ENCODE results near the gene ACAA2.
"Not testable (repeated sequence)": the region's sequence is repeated elsewhere in the genome, so short reads cannot be mapped to it uniquely, and the experiment has no call there.

Gene ACAA2

DNA sequence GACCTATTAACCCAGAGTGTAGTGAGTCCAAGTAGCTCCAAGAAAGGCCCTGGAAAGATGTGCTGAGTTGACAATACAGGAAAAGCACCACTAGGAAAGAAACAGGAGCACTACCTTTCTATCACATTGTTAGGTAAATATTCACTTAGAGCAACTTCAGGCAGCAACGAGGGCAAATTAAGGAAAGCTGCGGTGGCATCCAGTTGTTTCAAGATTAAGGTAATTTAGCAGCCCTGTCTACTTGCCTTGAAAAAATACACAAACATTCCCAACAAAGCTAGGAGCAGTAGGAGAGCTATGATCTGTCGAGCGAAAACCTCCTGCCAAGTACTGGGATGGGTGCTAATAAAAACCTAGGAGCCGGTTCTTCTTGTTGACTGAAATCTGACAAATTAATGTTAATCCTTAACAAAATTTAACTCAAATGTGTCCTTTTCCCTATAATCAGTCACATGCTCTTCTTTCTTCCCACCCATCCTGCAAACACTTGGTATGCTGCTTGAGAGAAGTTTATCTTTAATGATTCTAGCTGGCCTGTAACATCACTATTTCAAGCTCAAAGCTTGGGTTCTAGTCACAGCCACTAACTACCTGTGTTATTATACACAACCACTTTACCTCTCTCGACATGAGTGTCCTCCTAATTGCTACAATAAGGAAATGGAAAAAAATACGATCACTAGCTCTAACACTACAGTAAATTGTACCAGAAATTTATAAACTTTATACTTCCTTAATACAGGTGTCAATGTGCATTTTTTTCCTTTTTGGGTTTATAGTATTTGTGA, 2.0 kb downstream of the ACAA2 start:
- no peak for DNase-seq

DNA sequence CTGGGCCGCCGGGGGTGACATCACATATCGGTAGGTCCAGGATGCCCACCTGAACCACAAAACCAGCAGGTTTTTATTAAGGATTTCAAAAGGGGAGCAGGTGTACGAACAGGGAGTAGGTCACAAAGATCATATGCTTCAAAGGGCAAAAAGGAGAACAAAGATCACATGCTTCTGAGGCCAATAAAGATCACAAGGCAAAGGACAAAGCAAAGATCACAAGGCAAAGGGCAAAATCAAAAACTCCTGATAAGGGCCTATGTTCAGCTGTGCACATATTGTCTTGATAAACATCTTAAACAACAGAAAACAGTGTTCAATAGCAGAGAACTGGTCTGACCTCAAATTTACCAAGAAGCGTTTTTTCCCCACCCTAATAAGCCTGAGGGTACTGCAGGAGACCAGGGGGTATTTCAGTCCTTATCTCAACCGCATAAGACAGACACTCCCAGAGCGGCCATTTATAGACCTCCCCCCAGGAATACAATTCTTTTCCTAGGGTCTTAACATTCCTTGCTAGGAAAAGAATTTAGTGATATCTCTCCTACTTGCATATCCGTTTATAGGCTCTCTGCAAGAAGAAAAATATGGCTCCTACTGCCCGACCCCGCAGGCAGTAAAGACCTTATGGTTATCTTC, 4.7 kb downstream of the ACAA2 start:
- not testable (repeated sequence) for DNase-seq

DNA sequence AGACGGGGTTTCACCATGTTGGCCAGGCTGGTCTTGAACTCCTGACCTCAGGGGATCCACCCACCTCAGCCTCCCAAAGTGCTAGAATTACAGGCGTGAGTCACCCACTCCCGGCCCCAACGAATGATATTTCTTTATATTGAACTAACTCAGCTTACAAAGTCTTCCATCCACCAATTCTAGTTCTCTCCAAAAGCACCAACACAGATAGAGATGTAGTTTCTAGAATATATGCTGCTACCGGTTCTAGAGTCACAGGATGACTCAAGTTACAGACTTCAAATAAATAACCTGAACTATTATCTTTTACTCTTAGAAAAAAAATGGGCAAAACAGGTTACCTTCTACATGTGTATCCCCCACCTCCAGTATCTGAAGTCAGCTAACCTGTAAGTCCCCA, 9.2 kb downstream of the ACAA2 start:
- no peak for DNase-seq

DNA sequence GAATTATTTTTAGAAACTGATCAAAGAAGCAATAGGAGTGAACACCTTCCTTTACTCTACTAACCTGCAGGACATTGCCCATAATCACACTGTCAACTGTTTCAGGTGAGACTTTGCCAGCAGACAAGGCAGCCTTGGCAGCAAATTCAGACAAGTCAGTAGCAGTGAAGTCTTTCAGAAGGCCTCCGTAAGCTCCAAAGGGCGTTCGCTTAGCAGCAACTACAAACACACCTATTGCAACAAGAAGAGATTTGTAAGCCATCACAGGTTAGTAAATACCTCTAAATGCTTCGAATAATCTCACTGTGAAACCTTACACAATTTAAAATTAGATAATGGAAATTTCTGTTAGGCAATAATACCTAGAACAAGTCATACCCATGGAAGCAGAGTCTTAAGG, 10.7 kb downstream of the ACAA2 start:
- DNase-seq = no peak

DNA sequence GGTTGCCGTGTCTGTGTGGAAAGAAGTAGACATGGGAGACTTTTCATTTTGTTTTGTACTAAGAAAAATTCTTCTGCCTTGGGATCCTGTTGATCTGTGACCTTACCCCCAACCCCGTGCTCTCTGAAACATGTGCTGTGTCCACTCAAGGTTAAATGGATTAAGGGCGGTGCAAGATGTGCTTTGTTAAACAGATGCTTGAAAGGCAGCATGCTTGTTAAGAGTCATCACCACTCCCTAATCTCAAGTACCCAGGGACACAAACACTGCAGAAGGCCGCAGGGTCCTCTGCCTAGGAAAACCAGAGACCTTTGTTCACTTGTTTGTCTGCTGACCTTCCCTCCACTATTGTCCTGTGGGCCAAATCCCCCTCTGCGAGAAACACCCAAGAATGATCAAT, 12.8 kb downstream of the ACAA2 start:
- DNase-seq = not testable (repeated sequence)

DNA sequence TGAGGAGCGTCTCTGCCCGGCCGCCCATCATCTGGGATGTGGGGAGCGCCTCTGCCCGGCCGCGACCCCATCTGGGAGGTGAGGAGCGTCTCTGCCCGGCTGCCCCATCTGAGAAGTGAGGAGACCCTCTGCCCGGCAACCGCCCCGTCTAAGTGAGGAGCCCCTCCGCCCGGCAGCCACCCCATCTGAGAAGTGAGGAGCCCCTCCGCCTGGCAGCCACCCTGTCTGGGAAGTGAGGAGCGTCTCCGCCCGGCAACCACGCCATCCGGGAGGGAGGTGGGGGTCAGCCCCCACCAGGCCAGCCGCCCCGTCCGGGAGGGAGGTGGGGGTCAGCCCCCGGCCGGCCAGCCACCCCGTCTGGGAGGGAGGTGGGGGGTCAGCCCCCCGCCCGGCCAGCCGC, 13.5 kb downstream of the ACAA2 start:
- not testable (repeated sequence) for DNase-seq

DNA sequence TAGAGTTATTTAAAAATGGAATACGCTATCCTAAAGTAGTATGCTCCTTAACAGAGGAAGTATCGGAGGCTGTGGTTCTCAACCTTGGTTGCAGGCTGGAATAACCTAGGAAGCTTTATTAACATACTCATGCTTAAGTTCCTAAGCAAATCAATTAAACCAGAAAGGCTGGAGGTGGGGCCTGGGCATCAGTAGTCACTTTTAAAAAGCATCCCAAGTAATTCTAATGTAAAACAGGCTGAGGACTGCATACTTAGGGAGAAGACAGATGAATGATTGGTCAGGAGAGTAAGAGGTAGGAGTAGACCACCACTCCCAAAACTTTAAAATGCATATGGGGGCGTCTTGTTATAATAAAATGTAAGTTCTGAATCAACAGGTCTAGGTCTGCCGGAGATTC, 15.3 kb downstream of the ACAA2 start:
- no peak for DNase-seq

DNA sequence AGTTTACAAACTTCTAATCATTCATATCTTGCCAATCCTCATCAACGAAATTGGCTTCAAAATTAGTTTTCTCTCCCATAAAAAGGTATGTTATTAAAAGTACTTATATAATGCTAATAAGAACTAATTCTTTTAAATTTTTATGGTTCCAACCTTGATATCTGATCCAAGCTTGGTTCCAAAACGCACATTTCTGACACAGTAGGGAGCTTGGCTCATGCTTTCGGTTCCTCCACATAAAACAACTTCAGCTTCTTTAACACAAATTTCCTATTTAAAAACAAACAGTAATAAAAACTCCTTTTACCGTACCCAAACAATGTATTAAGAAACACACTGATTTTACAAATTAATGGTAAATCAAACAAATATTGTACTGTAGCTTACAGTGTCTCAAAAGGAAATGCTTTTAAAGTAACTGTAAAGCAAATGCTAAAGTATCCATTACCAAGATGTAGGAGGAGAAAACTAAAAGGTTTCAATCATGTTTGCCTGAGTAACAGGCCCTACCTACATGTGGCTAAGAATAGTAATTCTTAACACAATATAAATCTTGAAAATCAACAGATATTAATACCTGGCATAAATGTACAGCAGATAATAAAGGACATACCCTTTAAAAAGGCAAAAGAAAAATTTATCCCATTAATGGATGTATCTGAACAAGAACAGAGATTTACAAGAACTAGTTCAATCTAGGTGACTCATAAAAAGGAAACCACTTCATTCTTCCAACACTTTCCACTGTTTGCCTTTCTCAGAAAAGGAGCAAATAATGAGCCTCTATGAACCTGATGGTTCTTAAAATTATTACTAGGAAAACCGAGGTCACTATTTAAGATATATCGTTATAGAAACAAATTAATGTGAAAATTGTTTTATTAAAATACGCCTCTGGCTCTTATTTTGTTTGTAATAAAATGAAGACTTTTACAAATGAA, 17.5 kb downstream of the ACAA2 start:
- no peak for DNase-seq

DNA sequence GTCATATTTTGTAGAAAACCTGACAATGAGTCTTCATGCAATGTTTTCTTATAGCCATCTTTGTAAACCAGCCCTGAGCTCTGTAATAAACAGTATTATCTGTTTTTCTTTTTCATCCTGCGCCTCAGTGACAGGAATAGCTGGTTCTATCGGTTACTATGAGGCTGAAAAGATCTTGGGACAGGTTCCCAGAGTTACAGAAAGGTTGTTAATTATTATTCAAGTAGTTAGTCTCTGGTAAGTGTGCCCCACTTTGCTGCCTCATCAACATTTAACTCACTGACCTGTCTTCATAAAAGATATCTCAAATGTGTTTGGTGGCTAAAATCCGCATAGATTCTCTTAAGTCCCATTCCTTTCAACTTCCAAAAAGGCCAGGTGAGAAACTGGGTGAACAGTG, 18.6 kb downstream of the ACAA2 start:
- no peak for DNase-seq

DNA sequence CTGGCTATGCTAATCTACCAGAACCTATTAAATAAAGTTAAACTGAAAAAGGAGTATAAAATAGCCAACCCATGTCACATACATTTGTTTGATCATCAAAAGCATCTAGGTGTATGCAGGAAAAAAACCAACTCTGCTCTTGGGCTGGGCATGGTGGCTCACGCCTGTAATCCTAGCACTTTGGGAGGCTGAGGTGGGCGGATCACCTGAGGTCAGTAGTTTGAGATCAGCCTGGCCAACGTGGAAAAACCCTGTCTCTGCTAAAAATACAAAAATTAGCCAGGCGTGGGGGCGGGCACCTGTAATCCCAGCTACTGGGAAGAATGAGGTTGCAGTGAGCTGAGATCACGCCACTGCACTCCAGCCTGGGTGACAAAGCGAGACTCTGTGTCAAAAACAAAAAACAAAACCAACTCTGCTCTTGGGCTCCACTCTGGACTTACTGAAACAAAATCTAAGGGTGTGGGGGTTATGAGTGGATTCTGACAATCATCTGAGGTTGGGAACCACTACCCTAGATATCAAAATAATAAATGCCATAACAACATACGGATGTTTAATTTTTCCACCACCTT, 23.7 kb downstream of the ACAA2 start:
- not testable (repeated sequence) for DNase-seq

DNA sequence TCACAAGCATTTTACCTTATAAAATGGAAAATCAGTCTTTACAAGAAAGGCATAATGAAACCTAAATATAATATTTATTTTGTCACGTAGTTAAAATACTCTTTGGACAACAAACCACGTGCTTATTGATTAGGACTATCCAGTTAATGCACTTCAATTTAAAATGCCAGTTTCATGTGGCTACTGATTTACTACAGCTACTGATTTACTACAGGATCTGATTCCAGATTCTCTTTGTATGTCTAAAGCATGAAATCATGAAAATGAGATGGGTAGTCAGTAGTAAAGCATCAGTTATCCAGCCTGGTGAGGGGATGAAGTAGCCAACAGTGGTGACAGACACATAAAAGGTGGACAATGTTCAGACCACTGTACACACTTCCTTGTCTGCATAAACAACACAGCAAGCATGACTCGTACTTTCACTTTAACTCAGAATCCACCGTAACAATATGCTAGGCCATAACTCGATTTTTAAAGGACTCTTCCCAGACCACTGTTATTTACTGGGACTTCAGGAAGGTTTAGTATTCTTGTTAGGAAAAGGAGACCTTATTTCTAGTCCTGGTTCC, 24.9 kb downstream of the ACAA2 start:
- no peak for DNase-seq

DNA sequence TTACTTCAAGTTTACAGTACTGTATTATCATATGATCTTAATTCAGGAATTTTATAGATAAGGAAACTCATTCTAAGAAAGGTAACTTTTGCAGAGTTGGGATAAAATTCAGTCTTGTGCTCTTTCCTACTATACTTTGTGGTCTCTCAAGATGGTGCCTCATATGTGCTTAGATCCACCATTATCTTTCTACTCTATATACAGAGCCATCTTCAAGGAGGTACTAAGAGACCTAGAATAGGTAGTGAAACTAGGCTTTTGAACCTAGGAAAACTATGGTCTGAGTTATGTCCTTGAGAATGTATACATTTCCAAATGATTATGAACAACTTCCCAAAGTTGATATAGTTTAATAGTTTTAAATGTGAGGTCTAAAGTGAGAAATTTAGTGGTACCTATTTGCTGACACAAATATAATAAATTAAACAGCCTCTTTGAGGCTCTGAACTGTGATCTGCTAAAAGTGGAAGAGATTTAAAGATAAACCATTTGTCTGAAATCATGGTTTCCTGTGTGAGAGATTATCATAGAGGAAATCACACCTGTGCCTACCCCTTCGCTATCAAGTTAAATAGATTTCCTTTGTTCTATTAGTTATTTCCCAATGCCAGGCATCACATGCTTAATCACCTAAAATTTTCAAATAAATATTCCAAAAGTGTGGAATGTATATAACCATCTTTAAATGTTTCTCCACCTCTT, 27.2 kb downstream of the ACAA2 start:
- no peak for DNase-seq

DNA sequence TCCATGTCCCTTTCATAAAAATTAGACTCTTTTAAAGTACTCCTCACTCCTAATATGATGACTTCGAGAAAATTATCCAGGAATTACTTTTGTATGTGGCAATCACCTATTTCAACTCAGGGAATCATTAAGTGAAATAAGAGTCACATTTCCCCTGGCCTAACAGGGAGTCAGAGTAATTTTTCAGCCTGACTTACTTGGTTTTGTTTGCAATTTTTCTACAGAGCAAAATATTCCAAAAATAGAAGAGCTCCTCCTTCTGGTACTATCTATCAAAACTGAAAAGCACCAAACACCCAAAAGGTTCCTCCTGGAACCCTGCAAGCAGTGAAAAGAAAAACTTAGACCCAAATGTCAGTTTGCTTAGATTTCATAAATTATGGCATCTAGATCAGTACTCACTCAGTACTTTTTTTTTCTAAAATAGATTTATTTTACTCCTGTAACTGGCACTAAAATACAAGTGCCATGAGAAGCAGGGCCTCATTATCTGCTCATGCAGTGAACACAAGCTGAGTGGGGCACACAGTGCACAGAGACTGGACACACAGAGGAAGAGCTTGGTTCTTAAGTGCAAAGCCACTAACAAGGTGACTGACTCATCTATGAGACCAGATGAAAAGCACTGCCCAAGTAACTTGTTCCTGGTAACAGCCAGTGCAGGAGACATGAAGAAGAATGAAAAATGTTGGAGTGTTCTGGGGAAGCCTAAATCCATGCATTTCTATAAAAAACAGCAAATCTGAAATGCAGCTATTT, 28.7 kb downstream of the ACAA2 start:
- no peak for DNase-seq

DNA sequence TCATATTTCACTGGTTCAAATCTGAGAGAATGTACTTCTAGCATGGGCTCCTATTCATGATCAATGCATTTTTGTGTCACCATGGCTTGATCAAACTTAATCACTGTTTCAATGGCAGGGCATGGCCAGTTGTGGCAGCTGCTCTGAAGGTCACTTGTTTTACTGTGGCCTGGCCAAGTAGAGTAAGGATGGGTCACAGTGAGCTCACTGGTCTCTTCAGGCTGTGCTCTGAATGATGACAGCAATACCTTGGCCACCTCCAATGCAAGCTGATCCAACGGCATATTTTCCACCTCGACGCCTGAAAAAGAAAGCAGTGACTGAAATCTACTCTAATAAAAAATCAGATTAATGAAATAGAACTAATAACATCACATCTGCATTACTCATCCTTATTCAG, 29.7 kb downstream of the ACAA2 start:
- DNase-seq = not testable (repeated sequence)

DNA sequence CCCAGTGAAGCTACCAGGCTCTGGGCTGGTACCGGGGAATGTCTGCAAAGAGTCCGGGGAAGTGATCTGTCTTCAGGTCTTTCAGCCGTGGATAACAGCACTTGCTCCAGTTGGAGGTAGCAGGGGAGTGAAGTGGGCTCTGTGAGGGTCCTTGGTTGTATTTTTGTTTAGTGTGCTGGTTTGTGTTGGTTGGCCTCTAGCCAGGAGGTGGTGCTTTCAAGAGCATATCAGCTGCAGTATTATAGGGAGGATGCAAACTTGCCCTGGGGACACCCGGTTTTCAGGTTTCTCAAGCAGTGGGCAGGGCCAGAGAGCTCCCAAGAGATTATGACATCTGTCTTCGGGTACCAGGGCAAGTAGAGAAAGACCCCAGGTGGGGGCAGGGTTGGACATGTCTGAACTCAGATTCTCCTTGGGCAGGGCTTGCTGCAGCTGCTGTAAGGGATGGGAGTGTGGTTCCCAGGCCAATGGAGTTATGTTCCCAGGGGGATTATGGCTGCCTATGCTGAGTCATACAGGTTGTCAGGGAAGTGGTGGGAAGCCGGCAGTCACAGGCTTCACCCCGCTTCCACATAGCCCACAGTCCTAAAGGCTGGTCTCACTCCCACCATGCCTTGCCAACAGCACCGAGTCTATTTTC, 34.4 kb downstream of the ACAA2 start:
- no peak for DNase-seq

DNA sequence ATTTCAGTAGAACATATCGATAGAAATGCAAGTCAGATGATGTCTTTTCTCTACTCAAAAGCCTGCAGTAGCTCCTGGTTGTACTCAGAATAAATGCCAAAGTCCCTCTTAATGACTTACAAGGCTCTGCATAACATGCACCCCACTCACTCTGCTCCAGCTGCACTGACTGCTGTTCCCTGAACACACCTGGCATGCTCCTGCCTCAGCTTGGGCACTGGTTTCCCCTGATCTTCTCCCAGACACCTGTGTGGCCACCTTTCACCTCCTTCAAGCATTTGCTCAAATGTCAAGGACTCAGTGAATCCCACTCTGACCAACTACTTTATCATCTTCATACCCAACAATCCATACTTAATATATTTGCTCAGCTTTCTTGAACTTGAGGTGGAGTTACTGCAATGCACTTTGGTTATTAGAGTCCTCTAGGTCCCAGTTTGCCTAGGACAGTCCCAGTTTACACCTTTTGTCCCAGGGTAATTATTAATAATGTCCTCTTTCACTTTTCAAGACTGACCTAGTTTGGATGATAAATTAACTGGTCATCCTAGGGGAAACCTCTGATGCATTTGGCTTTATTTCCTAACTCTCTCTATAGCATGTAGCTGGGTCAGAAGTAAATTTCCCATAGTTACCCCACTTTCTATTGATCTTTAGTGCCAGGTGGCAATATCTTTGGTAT, 44.1 kb downstream of the ACAA2 start:
- no peak for DNase-seq

DNA sequence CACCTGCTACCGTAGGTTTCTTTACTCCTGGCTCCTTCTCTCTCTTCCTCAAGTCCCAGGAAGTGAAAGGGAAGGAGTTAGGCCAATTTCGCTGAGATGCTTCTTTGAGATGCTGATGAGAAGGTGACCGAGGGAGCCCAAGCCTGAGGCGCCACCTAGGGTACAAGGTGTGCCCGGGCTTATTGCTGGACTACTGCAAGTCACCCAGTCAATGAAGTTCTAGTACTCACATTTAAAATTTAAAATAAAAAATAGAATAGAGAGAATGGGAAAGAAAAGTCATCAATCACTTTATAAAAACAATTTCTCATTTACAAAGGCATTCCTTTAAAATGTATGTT, 45.3 kb downstream of the ACAA2 start:
- DNase-seq = no peak

DNA sequence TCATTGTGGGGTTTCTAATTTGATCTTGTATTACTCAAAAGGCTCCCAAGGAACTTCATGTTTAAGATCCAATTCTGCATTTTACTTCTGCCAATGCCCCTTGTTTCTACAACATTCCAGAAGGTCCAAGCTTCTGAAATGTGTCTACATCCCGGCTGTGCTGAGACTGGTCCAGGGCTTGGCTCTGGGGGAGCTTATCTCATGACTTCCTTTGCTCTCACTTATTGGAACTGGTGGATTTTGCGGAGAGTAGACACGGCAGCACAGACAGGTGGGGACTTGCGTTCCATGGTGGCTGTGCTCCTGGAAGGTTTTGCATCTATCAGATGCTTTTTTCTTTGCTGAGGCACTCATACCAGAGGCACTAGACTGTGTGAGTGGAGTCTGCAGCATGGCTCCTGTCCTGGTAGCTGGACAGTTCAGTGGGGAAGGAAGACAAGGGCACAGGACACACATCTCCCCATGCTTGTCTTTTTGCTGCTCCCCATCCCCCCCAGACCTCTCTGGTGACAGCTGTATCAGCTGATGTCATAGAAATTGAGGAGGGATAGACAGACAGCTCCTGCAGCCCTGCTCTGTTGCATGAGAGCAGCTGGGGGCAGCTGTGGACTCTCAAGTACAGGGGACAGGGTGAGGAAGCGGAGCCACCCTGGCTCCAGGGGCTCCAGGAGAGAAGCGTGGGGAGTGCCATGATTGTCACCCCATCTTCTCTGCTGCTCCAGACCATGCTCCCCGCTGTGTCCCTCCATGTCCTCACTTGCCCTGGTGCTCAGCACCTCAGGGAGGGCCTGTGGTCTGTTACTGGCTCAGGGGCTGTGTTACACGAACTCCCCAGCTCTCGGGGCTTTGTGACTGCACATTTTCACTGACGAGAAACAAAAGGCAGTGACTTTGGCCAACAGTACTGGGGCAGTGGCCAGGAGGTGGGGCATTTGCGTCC, 46.0 kb downstream of the ACAA2 start:
- no peak for DNase-seq

DNA sequence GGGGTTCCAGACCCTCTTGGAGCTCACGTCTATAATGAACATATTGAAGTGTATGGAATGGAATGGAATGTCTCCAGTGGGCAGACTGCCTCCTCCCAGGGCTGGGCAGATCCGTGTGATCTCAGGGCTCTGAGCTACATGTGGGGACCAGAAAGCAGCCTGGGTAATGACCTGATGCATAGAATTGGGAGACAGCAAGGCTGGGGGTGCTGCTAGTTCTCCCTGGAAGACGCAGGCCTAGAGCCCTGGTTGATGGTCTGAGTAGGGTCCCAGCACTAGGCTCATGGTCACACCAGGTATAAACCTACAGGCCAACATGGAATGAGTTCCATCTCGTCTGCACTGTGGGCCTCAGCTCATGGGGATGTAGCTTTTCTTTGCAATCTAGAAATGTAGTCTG, 46.7 kb downstream of the ACAA2 start:
- DNase-seq = no peak
